GM21825 (cell line): ENCODE results near the gene CHRDL2.

ENCODE experiments used
- ATAC-seq: cut with Tn5 transposase; IDR thresholded peaks from one replicate; pipeline ENCODE4 v1.9.1; 2021; ENCODE audit warnings: mild to moderate bottlenecking, moderate library complexity; ENCODE audit not compliant: unreplicated experiment

Gene CHRDL2

GRCh38 chr11:74717221-74717969 is 13.8 kb downstream of the CHRDL2 start:
- no peak for ATAC-seq

GRCh38 chr11:74714904-74715303 is 16.3 kb downstream of the CHRDL2 start:
- no peak for ATAC-seq

- ATAC-seq, result no peak
These were observed 17.5 kb downstream of the CHRDL2 start for GRCh38 chr11:74713686-74714085.

- ATAC-seq, result no peak
These were observed 20.8 kb downstream of the CHRDL2 start for GRCh38 chr11:74710281-74710938.

- no peak for ATAC-seq
These were observed 22.1 kb downstream of the CHRDL2 start for GRCh38 chr11:74709175-74709574.

GRCh38 chr11:74707602-74708510 is 23.4 kb downstream of the CHRDL2 start:
- no peak for ATAC-seq

- ATAC-seq, result no peak
These were observed 24.0 kb downstream of the CHRDL2 start for GRCh38 chr11:74707182-74707581.

GRCh38 chr11:74703211-74703610 is 28.0 kb downstream of the CHRDL2 start:
- no peak for ATAC-seq

GRCh38 chr11:74702383-74703007 is 28.7 kb downstream of the CHRDL2 start:
- ATAC-seq, result no peak

GRCh38 chr11:74701351-74701750 is 29.9 kb downstream of the CHRDL2 start:
- no peak for ATAC-seq

- no peak for ATAC-seq
These were observed 31.4 kb downstream of the CHRDL2 start for GRCh38 chr11:74699615-74700396.

GRCh38 chr11:74697722-74698121 is 33.5 kb downstream of the CHRDL2 start:
- no peak for ATAC-seq

GRCh38 chr11:74696939-74697675 is 34.1 kb downstream of the CHRDL2 start:
- ATAC-seq, result no peak

- no peak for ATAC-seq
These were observed 34.7 kb downstream of the CHRDL2 start for GRCh38 chr11:74696500-74696899.

- no peak for ATAC-seq
These were observed 35.4 kb downstream of the CHRDL2 start for GRCh38 chr11:74695705-74696280.

- ATAC-seq, result no peak
These were observed 36.9 kb downstream of the CHRDL2 start for GRCh38 chr11:74694136-74694930.

- ATAC-seq, result no peak
These were observed 37.7 kb downstream of the CHRDL2 start for GRCh38 chr11:74693531-74693930.

GRCh38 chr11:74691755-74692154 is 39.5 kb downstream of the CHRDL2 start:
- ATAC-seq, result no peak
